Activated CD4-positive, CD25-positive, alpha-beta regulatory T cell treated with anti-CD3 and anti-CD28 coated beads, Interleukin-2, amount 50 U/mL, for 24 hours (primary cell): ENCODE results near the gene SLC35B2.

Experiments used
- ATAC-seq, 2 donors: fragments of 150-1000 bp; cut with Tn5 transposase; one replicate each; pipeline ENCODE4 v1.10.0; 2021; ENCODE audit warnings: mild to moderate bottlenecking in 1 of 2, moderate library complexity in 1 of 2

Gene SLC35B2

GRCh38 chr6:44251576-44252524 is 5.5 kb downstream of the SLC35B2 start:
- no peak for ATAC-seq

- ATAC-seq: no peak
These were observed 6.6 kb downstream of the SLC35B2 start for GRCh38 chr6:44250718-44251123.

DNA sequence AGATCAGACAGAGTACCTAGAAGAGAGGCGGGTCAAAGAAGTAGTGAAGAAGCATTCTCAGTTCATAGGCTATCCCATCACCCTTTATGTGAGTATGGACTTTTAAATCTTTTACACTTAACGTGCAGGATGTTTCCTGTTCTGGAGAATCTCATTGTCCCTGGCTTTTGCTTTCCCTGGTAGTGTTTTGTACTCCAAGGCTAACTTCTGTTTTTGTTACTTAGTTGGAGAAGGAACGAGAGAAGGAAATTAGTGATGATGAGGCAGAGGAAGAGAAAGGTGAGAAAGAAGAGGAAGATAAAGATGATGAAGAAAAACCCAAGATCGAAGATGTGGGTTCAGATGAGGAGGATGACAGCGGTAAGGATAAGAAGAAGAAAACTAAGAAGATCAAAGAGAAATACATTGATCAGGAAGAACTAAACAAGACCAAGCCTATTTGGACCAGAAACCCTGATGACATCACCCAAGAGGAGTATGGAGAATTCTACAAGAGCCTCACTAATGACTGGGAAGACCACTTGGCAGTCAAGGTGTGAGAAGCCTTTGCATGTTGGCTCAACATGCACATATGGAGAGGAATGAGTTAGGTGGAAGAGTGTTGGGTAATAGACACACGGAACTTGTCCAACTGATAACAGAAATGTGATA is 7.1 kb downstream of the SLC35B2 start:
- ATAC-seq: no peak

DNA sequence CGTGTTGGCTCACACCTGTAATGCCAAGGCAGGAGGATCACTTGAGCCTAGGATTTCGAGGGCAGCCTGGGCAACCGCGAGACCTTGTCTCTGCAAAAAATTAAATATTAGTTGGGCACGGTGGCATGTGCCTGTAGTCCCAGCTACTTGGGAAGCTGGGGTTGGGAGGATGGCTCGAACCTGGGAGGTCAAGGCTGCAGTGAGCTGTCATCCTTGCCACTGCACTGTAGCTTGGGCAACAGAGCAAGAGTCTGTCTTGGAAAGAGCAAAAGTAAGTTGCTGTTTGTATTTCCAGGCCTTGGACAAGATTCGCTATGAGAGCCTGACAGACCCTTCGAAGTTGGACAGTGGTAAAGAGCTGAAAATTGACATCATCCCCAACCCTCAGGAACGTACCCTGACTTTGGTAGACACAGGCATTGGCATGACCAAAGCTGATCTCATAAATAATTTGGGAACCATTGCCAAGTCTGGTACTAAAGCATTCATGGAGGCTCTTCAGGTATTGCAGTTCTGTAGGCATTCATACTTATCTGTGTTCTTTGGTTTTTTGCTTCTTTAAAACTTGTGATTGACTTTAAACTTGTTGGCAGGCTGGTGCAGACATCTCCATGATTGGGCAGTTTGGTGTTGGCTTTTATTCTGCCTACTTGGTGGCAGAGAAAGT is 8.1 kb downstream of the SLC35B2 start:
- ATAC-seq: no peak

DNA sequence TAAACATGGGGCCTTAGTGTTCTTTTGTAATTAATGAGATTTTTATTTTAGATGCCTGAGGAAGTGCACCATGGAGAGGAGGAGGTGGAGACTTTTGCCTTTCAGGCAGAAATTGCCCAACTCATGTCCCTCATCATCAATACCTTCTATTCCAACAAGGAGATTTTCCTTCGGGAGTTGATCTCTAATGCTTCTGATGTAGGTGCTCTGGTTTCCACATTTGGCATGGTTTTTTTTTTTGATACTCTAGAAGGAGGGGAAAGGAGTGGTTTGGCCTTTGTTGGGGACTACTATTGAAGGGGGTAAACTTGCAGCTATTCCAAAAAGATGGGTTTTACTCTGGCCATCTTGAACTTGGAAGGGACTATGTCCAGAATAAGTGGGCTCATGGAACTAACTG is 8.7 kb downstream of the SLC35B2 start:
- ATAC-seq: no peak

DNA sequence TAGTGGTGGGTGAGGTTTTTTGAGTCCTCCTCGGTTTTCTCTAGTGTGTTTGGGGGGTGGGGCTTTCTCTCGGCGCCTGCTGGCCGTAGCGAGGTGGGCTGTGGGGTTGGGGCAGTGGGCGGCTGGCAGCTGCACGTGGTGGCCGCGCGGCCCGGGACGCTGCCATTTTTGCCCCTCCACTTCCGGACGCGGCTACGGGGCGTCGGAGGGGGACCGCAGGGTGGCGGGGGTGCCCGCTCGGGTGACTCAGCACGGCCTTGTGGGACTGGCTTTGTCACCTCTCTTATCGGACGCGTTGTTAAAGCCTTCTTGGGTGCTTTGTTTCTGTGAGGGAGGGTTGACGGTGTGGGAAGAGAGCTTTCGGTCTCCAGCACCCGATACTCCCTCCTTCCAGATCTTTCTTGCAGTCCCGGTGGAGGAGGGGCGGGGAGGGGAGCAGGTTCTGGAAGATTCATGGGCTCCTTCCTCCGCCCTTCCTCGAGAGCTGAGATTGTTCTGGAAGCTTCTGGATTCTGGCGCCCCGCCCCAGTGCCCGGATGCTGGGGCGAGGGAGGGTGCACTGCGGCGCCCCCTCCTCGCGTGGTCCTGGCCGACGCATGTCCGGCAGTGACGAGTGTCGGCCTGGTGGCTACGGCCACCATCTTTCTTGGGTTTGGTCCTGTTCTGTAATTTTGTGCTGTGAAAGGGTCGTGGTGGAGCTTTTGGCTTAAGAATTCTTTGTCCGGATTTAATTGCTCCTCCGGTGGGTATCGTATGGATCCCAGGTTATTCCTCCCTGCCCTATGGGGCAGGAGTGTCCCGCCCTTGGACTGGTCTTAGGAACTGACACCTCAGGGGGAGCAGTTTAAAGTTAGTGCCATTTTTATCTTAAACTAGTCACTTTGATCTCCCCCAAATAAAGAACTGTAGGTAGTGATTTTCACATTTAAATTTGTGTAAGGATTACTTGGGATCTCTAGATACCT is 9.7 kb downstream of the SLC35B2 start:
- ATAC-seq: peak; percentile 60

DNA sequence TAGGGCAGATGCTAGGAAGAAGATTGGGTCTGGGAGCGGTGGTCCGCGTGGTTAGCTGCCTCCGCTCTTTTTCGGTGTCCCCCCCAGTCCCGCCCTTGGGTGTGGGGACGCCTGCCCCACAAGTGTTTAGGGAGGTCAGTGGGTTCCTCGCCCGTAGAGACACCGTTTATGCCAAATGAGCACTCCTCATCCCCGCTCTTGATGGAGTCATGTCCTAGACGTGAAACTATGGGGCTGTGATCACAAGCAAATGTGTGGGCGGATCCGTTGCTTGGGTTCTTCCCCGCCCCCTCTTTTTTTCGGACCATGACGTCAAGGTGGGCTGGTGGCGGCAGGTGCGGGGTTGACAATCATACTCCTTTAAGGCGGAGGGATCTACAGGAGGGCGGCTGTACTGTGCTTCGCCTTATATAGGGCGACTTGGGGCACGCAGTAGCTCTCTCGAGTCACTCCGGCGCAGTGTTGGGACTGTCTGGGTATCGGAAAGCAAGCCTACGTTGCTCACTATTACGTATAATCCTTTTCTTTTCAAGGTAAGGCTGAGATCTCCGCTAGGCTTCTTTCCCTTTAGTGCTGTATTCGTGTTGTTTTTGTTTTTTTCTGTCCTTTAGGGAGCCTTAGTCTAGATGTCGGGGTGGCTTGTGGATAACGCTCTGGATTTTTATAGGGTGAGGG is 10.5 kb downstream of the SLC35B2 start, which contains the start of gene HSP90AB1:
Gene HSP90AB1 (plus strand): TSS at position 439 of the 675 bp plus-strand sequence. CDS start 1,529 bp downstream, outside the sequence.
- peak; percentile 73 to 75 for ATAC-seq

DNA sequence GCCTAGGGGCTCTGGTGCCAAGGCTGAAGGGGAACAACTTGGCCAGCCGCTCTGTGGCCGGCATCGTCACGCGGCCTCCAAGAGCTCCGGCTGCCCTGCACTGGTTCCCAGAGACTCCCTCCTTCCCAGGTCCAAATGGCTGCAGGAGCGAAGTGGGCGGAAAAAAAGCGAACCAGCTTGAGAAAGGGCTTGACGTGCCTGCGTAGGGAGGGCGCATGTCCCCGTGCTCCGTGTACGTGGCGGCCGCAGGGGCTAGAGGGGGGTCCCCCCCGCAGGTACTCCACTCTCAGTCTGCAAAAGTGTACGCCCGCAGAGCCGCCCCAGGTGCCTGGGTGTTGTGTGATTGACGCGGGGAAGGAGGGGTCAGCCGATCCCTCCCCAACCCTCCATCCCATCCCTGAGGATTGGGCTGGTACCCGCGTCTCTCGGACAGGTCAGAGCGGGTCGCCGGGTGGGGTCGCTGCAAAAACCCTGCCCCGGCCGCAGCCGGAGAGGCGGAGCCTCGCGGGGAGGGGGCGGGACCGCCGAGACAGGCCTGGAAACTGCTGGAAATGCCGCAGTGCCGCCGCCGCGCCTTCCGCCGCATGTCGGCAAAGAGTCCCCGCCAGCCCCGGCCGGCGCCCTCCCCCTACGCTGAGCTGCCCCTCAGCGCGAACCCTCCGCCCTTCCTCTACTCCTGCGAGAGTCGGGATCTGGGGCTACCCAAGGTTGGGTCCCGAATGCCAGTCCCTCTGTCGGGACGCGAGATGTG is 11.2 kb downstream of the SLC35B2 start:
- peak; percentile 47 to 48 for ATAC-seq

GRCh38 chr6:44245391-44245911 is 11.9 kb downstream of the SLC35B2 start:
- ATAC-seq: no peak

GRCh38 chr6:44243345-44243744 is 14.0 kb downstream of the SLC35B2 start:
- ATAC-seq: no peak

DNA sequence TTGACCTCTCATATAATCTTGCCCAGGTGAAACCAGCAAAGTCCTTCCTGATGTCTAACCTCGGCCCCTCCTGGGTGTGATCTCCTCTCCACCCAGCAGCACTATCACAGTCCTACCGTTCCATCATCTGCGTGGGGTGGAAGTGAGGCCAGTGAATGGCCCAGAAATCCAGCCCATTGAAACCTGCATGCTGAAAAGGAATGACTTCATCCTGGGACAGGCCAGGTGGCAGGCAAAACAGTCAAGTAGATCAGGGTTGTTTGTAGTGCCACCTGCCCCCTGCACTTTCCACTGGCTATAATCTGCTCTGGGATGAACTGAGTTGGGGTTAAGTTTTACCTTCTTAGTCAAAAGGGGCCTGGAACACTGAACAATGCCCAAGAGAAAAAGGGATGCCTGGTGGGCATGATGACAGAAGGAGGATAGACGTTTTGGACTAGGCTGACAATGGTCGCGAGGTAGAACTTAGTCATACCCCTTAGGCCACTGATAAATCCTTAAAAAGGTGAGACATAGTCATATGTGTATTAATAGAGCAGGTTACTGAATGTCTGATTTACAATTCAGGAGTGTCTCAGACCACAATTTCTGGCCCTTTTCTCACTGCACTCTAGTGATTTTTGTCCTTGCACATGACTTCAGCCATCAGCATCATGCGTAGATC is 18.5 kb downstream of the SLC35B2 start:
- no peak for ATAC-seq

DNA sequence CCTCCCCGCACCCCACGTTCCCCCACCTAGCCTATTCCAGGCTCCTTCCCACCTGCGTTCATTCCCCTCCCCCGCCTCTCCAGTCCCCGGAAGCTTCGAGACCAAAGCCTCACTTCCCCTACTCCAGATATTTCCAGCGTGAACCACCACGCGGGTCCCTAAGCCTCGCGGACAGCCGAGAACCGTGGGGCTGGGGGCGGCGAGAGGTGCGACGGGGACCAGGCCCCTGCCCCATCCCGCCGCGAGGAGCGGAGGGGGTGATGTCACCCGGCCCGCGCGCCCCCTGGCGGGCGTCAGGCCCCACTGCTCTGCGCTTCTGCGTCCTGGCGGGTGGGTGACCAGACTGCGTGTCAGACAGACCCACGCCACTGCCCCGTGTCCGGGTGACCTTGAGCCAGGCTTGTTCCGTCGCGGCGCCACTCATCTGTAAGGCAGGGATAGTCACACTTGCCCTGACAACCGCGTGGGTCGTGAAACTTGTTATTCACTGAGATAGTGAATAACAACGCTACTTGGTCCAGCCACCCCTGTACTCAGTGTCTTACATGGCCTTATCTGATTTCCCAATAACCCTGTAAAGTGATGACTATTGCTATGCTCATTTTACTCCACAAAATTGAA is 19.4 kb downstream of the SLC35B2 start:
- ATAC-seq: peak; percentile 84 to 85

DNA sequence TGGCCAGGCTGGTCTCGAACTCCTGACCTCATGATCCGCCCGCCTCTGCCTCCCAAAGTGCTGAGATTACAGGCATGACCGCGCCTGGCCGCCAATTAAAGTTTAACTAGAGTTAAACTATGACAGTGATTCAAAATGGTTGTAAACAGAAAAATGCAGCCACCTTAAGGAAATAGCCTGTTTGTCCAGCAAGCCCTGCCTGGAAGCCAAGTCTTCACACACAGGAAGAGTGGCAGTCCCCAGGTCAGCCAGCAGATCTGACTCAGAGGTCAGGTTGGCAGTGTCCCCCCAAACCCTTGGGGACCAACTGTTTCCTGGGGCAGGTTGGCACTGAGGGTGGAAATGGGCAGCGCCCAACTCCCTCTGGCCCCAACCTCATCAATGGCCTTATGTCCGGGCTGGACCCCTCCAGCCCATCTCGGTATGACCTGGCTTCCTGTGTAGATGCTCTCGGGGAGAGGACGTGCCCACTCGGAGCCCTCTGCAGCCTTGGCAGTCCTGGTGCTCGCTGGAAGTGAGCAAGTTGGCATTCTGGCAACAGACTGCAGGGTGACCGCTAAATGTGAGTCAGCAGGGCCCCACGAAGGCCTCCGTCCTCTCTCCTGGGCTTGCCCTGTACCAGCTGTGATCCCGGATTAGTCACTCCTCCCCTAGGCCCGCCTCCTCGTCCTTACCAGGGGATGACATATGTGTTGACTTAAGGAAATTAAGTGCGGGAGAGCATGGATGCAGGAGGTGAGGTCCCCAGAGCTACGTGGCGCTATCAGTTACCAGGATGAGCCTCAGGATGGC is 20.1 kb downstream of the SLC35B2 start:
- peak; percentile 59 to 75 for ATAC-seq

- ATAC-seq: no peak
These were observed 21.3 kb downstream of the SLC35B2 start for GRCh38 chr6:44235891-44236516.

DNA sequence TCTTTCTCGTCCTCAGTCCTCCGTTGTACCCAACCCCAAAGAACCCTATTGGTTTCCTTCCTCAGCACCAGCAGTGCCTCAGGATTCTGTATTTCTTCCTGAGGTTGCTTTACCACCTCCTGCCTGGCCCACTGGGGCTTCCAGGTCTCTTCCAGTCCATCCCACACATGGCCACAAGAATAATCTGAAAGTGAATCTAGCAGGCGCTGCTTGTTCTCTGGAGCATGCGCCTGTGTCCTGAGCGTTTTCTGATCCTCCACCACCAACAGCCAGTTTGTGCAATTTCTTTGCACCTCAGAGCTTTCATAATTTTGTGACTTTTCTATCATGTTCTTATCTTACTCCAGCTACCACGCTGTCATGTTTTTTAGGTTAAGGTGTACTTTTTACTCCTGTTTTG is 22.1 kb downstream of the SLC35B2 start:
- ATAC-seq: no peak

DNA sequence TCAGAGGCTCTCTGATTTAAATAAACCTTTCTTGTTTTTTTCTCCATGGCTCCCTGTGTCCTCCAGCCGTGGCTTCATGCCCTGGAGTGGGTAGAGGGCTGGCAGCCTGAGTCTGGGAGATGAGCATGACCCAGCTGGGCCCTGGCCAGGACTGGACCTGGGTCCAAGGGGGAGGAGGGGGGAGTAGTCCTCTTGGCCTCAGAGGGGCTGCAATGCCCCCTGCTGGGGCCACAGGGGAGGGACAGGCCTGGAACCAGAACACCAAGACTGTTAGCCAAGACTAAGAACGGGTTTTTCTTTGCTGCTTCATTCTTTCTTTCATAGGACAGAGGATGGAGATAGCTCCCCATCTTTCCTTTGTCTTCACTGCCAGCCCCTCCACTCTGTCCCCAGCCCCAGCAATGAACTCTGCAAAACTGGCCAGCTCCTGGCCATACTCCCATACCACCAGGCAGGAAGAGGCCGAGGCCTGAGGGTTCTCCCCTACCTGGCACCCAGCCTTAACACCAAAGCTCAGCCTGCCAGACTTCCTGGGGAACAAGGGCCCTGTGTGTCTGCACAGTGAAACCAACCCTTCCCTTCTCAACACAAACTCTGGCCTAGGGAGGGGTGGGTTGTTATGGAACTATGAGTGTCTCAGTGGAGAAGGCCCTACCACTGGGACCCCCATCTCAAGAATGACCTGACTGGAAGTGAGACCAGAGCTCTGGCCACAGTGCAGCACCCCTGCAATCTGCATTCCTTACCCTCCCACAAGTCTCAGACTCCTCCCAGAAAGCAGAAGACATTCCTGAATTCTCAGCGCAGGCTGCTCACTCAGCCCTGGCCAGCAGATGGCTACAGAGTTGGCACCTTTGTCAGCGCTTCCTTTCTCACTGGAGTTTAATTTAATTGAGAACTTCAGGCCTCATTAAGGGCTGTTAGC is 23.0 kb downstream of the SLC35B2 start:
- ATAC-seq: no peak

GRCh38 chr6:44233567-44234100 is 23.7 kb downstream of the SLC35B2 start:
- no peak for ATAC-seq
